ENCODE measurements around the gene ARHGEF28.

DNA sequence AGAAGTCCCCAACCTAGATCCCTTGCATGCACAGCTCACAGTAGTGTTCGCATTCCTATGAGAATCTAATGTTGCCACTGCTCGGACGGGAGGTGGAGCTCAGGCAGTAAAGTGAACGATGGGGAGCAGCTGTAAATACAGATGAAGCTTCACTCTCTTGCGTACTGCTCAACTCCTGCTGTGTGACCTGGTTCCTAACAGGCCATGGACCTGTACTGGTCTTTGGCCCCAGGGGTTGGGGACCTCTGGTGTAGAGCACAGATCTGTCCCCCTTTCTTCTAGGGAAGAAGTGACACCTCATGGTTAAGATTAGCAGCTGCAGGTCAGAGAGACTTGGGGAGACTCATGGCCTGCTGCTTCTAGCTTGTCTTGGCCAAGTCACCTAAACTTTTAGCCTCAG, 7.1 kb downstream of the ARHGEF28 start:
- TF ChIP-seq, protein P1, sequence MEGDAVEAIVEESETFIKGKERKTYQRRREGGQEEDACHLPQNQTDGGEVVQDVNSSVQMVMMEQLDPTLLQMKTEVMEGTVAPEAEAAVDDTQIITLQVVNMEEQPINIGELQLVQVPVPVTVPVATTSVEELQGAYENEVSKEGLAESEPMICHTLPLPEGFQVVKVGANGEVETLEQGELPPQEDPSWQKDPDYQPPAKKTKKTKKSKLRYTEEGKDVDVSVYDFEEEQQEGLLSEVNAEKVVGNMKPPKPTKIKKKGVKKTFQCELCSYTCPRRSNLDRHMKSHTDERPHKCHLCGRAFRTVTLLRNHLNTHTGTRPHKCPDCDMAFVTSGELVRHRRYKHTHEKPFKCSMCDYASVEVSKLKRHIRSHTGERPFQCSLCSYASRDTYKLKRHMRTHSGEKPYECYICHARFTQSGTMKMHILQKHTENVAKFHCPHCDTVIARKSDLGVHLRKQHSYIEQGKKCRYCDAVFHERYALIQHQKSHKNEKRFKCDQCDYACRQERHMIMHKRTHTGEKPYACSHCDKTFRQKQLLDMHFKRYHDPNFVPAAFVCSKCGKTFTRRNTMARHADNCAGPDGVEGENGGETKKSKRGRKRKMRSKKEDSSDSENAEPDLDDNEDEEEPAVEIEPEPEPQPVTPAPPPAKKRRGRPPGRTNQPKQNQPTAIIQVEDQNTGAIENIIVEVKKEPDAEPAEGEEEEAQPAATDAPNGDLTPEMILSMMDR (conservative IDR thresholded peaks at IDR 0.05; ENCODE audit: low read depth, low read length) = no peak
- TF ChIP-seq POLR2A (IDR thresholded peaks at IDR 0.05; ENCODE audit: low read depth, low read length) (no peak), RAD21 (IDR thresholded peaks at IDR 0.05; ENCODE audit: low read length) (no peak), MAFK (IDR thresholded peaks at IDR 0.05; ENCODE audit: low read depth, low read length) (no peak), CEBPB (IDR thresholded peaks at IDR 0.05; ENCODE audit: low read depth, low read length) (no peak), RCOR1 (IDR thresholded peaks at IDR 0.05; ENCODE audit: insufficient replicate concordance, low read length) (no peak), CHD1 (IDR thresholded peaks at IDR 0.05; ENCODE audit: low read depth, low read length) (no peak), SMC3 (IDR thresholded peaks at IDR 0.05; ENCODE audit: low read depth, low read length) (no peak), RFX5 (IDR thresholded peaks at IDR 0.05; ENCODE audit: low read depth, low read length) (no peak), FOS (IDR thresholded peaks at IDR 0.05; ENCODE audit: low read depth, low read length) (no peak), MAZ (IDR thresholded peaks at IDR 0.05; ENCODE audit: borderline replicate concordance, low read depth, low read length) (no peak), NFE2L2 (IDR thresholded peaks at IDR 0.05; ENCODE audit: low read depth, low read length) (no peak)
- TF ChIP-seq, protein P2, sequence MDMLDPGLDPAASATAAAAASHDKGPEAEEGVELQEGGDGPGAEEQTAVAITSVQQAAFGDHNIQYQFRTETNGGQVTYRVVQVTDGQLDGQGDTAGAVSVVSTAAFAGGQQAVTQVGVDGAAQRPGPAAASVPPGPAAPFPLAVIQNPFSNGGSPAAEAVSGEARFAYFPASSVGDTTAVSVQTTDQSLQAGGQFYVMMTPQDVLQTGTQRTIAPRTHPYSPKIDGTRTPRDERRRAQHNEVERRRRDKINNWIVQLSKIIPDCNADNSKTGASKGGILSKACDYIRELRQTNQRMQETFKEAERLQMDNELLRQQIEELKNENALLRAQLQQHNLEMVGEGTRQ (IDR thresholded peaks at IDR 0.05; ENCODE audit: low read depth, low read length) = no peak
